Fibroblast of lung (primary cell): ENCODE measurements around the gene KIF26B.
"Not testable (repeated sequence)": the region's sequence is repeated elsewhere in the genome, so short reads cannot be mapped to it uniquely, and the experiment has no call there.

Source experiments
- EZH2 ChIP-seq: IDR thresholded peaks from 2 replicates; pipeline ENCODE4 v1.5.1; 2012; ENCODE audit warnings: low read length, control low read depth, mild to moderate bottlenecking; ENCODE audit errors: missing control alignments
- TF ChIP-seq, protein P1 (sequence below), 2 donors: IDR thresholded peaks in 1 of 2; conservative IDR thresholded peaks in 1 of 2; 1 replicate in 1 of 2; 2 replicates in 1 of 2; pipeline ENCODE4 v1.5.1; 2011 to 2012; ENCODE audit warnings: low read length in 2 of 2, control low read depth in 1 of 2, inconsistent platforms in 1 of 2, low read depth in 1 of 2, mild to moderate bottlenecking in 1 of 2

DNA sequence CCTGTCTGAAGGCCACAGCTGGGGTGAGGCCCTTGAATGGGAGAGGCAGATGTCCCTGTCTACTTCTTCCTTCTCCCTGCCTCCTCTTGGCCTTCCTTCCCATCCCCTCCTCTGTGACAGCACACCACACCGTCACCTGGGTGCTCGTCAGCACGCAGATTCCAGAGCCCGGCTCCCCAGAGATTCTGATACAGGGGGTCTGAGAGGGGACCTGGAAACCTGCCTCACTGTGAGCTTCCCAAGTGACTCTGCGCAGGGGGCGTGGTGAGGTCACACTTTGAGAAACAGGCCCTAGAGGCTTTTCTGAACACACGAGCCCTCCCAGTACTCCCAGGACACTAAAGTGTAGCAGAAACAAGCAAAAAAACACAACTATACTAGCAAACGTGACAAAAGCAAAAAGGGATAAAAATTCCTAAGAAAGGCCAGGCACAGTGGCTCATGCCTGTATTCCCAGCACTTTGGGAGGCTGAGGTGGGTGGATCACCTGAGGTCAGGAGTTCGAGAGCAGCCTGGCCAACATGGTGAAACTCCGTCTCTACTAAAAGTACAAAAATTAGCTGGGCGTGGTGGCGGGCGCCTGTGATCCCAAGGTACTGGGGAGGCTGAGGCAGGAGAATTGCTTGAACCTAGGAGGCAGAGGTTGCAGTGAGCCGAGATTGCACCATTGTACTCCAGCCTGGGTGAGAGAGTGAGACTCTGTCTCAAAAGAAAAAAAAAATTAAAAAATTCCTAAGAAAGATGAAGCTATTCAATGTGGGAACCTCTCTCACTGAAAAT, 201.3 kb downstream of the KIF26B start:
- TF ChIP-seq, protein P1, sequence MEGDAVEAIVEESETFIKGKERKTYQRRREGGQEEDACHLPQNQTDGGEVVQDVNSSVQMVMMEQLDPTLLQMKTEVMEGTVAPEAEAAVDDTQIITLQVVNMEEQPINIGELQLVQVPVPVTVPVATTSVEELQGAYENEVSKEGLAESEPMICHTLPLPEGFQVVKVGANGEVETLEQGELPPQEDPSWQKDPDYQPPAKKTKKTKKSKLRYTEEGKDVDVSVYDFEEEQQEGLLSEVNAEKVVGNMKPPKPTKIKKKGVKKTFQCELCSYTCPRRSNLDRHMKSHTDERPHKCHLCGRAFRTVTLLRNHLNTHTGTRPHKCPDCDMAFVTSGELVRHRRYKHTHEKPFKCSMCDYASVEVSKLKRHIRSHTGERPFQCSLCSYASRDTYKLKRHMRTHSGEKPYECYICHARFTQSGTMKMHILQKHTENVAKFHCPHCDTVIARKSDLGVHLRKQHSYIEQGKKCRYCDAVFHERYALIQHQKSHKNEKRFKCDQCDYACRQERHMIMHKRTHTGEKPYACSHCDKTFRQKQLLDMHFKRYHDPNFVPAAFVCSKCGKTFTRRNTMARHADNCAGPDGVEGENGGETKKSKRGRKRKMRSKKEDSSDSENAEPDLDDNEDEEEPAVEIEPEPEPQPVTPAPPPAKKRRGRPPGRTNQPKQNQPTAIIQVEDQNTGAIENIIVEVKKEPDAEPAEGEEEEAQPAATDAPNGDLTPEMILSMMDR (conservative IDR thresholded peaks at IDR 0.05 in 1 of 2, IDR thresholded peaks at IDR 0.05 in 1 of 2; ENCODE audit: low read depth in 1 of 2, low read length in 2 of 2) = not testable (repeated sequence)
- not testable (repeated sequence) for TF ChIP-seq EZH2
